ENCODE measurements around the gene OPCML.

OPCML gene

GRCh38 chr11:133530501-133530835 lies 1.8 kb downstream of the OPCML start:
- H3K4me3 ChIP-seq (ENCODE audit: severe bottlenecking): no peak overlapping the region
- no peaks in the 10 kb centered on the region for H3K9me3 ChIP-seq (ENCODE audit: severe bottlenecking)
- peaks cover 14% of the 10 kb centered on the region for H3K27me3 ChIP-seq (ENCODE audit: insufficient read depth, poor library complexity, severe bottlenecking)
- no peak overlapping the region for H3K27ac ChIP-seq (ENCODE audit: poor library complexity, severe bottlenecking)
- ATAC-seq (ENCODE audit: low read depth) (no peak), DNase-seq (ENCODE audit: low spot score) (no peak)
- H3K4me1 ChIP-seq (ENCODE audit: insufficient read depth, poor library complexity, severe bottlenecking): no peaks in the 10 kb centered on the region
- TF ChIP-seq CTCF (IDR thresholded peaks at IDR 0.05; ENCODE audit: poor library complexity, severe bottlenecking): no peak
- no peaks in the 10 kb centered on the region for H3K36me3 ChIP-seq (ENCODE audit: low read depth)

- ATAC-seq (ENCODE audit: low read depth) (no peak), DNase-seq (ENCODE audit: low spot score) (no peak)
- no peak overlapping the region for H3K4me3 ChIP-seq (ENCODE audit: severe bottlenecking)
- no peaks in the 10 kb centered on the region for H3K9me3 ChIP-seq (ENCODE audit: severe bottlenecking)
- TF ChIP-seq CTCF (IDR thresholded peaks at IDR 0.05; ENCODE audit: poor library complexity, severe bottlenecking): no peak
- H3K4me1 ChIP-seq (ENCODE audit: insufficient read depth, poor library complexity, severe bottlenecking): no peaks in the 10 kb centered on the region
- H3K36me3 ChIP-seq (ENCODE audit: low read depth): no peaks in the 10 kb centered on the region
- no peak overlapping the region for H3K27ac ChIP-seq (ENCODE audit: poor library complexity, severe bottlenecking)
- H3K27me3 ChIP-seq (ENCODE audit: insufficient read depth, poor library complexity, severe bottlenecking): peaks cover 14% of the 10 kb centered on the region
Measured at GRCh38 chr11:133529807-133530500, 2.3 kb downstream of the OPCML start.

GRCh38 chr11:133526790-133527189 lies 5.5 kb downstream of the OPCML start:
- DNase-seq (ENCODE audit: low spot score): no peak
- Histone ChIP-seq H3K4me3 (ENCODE audit: severe bottlenecking) (no peak overlapping the region), H3K4me1 (ENCODE audit: insufficient read depth, poor library complexity, severe bottlenecking) (no peaks in the 10 kb centered on the region), H3K27me3 (ENCODE audit: insufficient read depth, poor library complexity, severe bottlenecking) (peaks cover 8% of the 10 kb centered on the region), H3K9me3 (ENCODE audit: severe bottlenecking) (no peaks in the 10 kb centered on the region), H3K27ac (ENCODE audit: poor library complexity, severe bottlenecking) (no peak overlapping the region), H3K36me3 (ENCODE audit: low read depth) (no peaks in the 10 kb centered on the region)
- no peak for ATAC-seq (ENCODE audit: low read depth)
- TF ChIP-seq CTCF (IDR thresholded peaks at IDR 0.05; ENCODE audit: poor library complexity, severe bottlenecking): no peak

GRCh38 chr11:133525976-133526375 lies 6.3 kb downstream of the OPCML start:
- ATAC-seq (ENCODE audit: low read depth) (no peak), DNase-seq (ENCODE audit: low spot score) (no peak)
- Histone ChIP-seq H3K4me1 (ENCODE audit: insufficient read depth, poor library complexity, severe bottlenecking) (no peaks in the 10 kb centered on the region), H3K9me3 (ENCODE audit: severe bottlenecking) (no peaks in the 10 kb centered on the region), H3K27me3 (ENCODE audit: insufficient read depth, poor library complexity, severe bottlenecking) (peaks cover 3% of the 10 kb centered on the region), H3K27ac (ENCODE audit: poor library complexity, severe bottlenecking) (no peak overlapping the region), H3K36me3 (ENCODE audit: low read depth) (no peaks in the 10 kb centered on the region), H3K4me3 (ENCODE audit: severe bottlenecking) (no peak overlapping the region)
- no peak for TF ChIP-seq CTCF (IDR thresholded peaks at IDR 0.05; ENCODE audit: poor library complexity, severe bottlenecking)

GRCh38 chr11:133524488-133524887 lies 7.8 kb downstream of the OPCML start:
- no peaks in the 10 kb centered on the region for H3K4me1 ChIP-seq (ENCODE audit: insufficient read depth, poor library complexity, severe bottlenecking)
- ATAC-seq (ENCODE audit: low read depth): no peak
- H3K4me3 ChIP-seq (ENCODE audit: severe bottlenecking): no peak overlapping the region
- no peaks in the 10 kb centered on the region for H3K9me3 ChIP-seq (ENCODE audit: severe bottlenecking)
- H3K27ac ChIP-seq (ENCODE audit: poor library complexity, severe bottlenecking): no peak overlapping the region
- no peak for DNase-seq (ENCODE audit: low spot score)
- H3K27me3 ChIP-seq (ENCODE audit: insufficient read depth, poor library complexity, severe bottlenecking): no peaks in the 10 kb centered on the region
- no peaks in the 10 kb centered on the region for H3K36me3 ChIP-seq (ENCODE audit: low read depth)
- no peak for TF ChIP-seq CTCF (IDR thresholded peaks at IDR 0.05; ENCODE audit: poor library complexity, severe bottlenecking)
